GM19238 (cell line): ENCODE data around the gene GH2.
"Not testable (repeated sequence)": the region's sequence is repeated elsewhere in the genome, so short reads cannot be mapped to it uniquely, and the experiment has no call there.

Source experiments
- DNase-seq: peaks from one replicate; pipeline ENCODE4 v3.0.0; 2011; ENCODE audit warnings: low spot score; ENCODE audit not compliant: insufficient read length

GH2 gene

GRCh38 chr17:63911041-63911635, 29.4 kb upstream of the GH2 start, which contains the start of gene CSHL1:
Gene CSHL1 (minus strand): TSS chr17:63911258. CDS start chr17:63911196, 62 bp downstream.
- no peak for DNase-seq

- no peak for DNase-seq
Observed at GRCh38 chr17:63910096-63910495, 28.4 kb upstream of the GH2 start.

GRCh38 chr17:63909586-63909985, 27.8 kb upstream of the GH2 start:
- DNase-seq, result not testable (repeated sequence)

- not testable (repeated sequence) for DNase-seq
Observed at GRCh38 chr17:63907161-63907778, 25.5 kb upstream of the GH2 start.

- DNase-seq, result not testable (repeated sequence)
Observed at GRCh38 chr17:63904796-63905195, 23.1 kb upstream of the GH2 start.

GRCh38 chr17:63903787-63904201, 22.1 kb upstream of the GH2 start:
- DNase-seq, result not testable (repeated sequence)

- DNase-seq, result not testable (repeated sequence)
Observed at GRCh38 chr17:63901971-63902370, 20.2 kb upstream of the GH2 start.

GRCh38 chr17:63898899-63899798, 17.4 kb upstream of the GH2 start:
- not testable (repeated sequence) for DNase-seq

GRCh38 chr17:63896524-63897354, 15.0 kb upstream of the GH2 start, which contains the start of gene CSH1:
Gene CSH1 (minus strand): TSS chr17:63896574. CDS start chr17:63896511, 63 bp downstream.
- DNase-seq, result not testable (repeated sequence)

GRCh38 chr17:63894821-63895220, 13.1 kb upstream of the GH2 start:
- DNase-seq, result not testable (repeated sequence)

- DNase-seq, result not testable (repeated sequence)
Observed at GRCh38 chr17:63894021-63894420, 12.3 kb upstream of the GH2 start.

GRCh38 chr17:63892316-63893037, 10.7 kb upstream of the GH2 start:
- DNase-seq, result not testable (repeated sequence)

- not testable (repeated sequence) for DNase-seq
Observed at GRCh38 chr17:63889026-63889848, 7.5 kb upstream of the GH2 start.

- not testable (repeated sequence) for DNase-seq
Observed at GRCh38 chr17:63885119-63885518, 3.4 kb upstream of the GH2 start.

GRCh38 chr17:63882626-63883126, 932 bp upstream of the GH2 start:
- DNase-seq, result not testable (repeated sequence)

- not testable (repeated sequence) for DNase-seq
Observed at GRCh38 chr17:63881337-63881736, 407 bp downstream of the GH2 start.

- DNase-seq, result no peak
Observed at GRCh38 chr17:63880706-63881105, 1.0 kb downstream of the GH2 start.

- DNase-seq, result not testable (repeated sequence)
Observed at GRCh38 chr17:63878413-63878812, 3.3 kb downstream of the GH2 start.

- not testable (repeated sequence) for DNase-seq
Observed at GRCh38 chr17:63874693-63875092, 7.1 kb downstream of the GH2 start.
